ENCODE results near the gene TAS2R1.

DNA sequence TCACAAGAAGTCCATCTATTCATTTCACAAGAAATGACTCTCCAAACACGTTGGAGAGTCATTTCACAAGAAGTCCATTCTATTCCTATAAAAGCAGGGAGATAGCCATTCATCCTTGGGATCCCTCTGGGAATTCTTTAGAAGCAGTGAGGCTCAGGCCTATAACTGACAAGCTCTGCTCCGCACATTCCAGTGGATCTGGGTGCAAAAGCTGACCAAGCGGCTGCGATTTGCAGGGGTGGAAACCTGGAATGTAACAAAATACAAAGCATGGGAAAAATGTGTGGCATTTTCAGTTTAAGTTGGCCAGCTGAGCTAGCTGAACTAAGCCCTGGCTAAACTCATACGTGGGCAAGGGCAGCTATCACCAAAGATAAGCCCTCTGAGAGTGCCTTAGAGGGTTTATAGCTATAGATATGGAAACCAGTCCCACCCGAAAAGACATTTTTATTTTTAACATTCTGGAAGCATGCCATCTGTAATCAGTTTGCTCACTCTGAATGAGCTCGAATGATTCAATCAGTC lies 8.7 kb downstream of the TAS2R1 start:
- TF ChIP-seq, protein P1, sequence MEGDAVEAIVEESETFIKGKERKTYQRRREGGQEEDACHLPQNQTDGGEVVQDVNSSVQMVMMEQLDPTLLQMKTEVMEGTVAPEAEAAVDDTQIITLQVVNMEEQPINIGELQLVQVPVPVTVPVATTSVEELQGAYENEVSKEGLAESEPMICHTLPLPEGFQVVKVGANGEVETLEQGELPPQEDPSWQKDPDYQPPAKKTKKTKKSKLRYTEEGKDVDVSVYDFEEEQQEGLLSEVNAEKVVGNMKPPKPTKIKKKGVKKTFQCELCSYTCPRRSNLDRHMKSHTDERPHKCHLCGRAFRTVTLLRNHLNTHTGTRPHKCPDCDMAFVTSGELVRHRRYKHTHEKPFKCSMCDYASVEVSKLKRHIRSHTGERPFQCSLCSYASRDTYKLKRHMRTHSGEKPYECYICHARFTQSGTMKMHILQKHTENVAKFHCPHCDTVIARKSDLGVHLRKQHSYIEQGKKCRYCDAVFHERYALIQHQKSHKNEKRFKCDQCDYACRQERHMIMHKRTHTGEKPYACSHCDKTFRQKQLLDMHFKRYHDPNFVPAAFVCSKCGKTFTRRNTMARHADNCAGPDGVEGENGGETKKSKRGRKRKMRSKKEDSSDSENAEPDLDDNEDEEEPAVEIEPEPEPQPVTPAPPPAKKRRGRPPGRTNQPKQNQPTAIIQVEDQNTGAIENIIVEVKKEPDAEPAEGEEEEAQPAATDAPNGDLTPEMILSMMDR (conservative IDR thresholded peaks at IDR 0.05 in 1 of 2, IDR thresholded peaks at IDR 0.05 in 1 of 2; ENCODE audit: extremely low read depth in 1 of 2, insufficient read depth in 1 of 2, low read depth in 1 of 2, low read length in 2 of 2), result no peak
- TF ChIP-seq EZH2 (IDR thresholded peaks at IDR 0.05; ENCODE audit: borderline replicate concordance, low read length), result no peak

All from mammary epithelial cell (primary cell).